HG03460 (cell line): ENCODE data around the gene CHMP1B.
"Not testable (repeated sequence)": the region's sequence is repeated elsewhere in the genome, so short reads cannot be mapped to it uniquely, and the experiment has no call there.

ENCODE experiments used
- ATAC-seq: cut with Tn5 transposase; IDR thresholded peaks from one replicate; pipeline ENCODE4 v1.9.1; 2021; ENCODE audit not compliant: unreplicated experiment

The CHMP1B gene

GRCh38 chr18:11866764-11867163 is 15.6 kb downstream of the CHMP1B start:
- ATAC-seq = no peak

- ATAC-seq = no peak
These were observed 17.0 kb downstream of the CHMP1B start for GRCh38 chr18:11868230-11868629.

DNA sequence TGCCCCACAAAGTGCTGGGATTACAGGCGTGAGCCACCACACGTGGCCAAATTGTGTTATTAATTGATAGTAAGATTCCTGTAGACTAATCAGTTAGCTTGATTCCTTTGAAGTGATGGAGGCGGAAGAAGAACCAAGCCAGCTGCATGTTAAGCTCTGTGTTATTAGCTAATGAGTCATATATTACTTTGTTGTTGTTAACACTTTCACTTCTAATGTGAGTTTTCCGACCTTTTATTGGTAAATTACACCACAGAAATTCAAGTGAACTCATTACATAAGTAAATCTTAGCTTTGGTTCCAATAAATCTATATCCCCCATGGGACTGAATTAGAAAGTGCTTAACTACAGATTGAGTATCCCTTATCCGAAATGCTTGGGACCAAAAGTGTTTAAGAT is 20.3 kb downstream of the CHMP1B start:
- no peak for ATAC-seq

DNA sequence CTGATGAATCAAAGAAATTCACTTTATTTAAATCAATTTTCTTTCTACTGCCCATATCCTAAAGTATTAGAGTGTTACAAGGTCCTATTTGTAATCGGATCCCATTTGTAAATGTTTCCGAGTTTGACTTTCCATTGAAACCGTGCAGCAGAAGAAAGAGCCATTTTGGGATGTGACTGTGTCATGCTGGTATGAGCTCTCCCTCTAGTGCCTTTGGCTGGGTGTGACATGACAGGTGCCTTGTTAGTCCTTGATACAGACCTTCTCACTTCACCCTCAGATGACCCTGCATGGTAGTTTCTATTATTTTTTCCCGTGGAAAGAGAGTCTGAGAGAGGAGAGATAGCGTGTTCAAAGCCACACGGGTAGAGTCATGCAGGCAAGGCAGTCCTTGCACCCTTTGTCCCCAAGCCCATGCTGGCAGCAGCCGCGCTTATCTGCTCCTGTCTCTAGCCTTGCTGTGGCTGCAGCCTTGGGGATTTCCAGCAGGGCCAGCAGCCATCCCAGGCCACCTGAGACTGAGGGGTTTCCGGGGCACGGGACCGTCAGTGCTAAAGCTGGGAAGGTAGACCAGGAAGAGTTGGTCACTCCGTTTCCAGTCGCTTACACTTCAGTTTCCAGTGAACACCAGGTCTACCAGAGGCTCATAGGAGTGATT is 21.4 kb downstream of the CHMP1B start:
- no peak for ATAC-seq

GRCh38 chr18:11873670-11874340 is 22.6 kb downstream of the CHMP1B start:
- no peak for ATAC-seq

- no peak for ATAC-seq
These were observed 23.5 kb downstream of the CHMP1B start for GRCh38 chr18:11874676-11875075.

GRCh38 chr18:11877497-11878135 is 26.4 kb downstream of the CHMP1B start:
- ATAC-seq = no peak

DNA sequence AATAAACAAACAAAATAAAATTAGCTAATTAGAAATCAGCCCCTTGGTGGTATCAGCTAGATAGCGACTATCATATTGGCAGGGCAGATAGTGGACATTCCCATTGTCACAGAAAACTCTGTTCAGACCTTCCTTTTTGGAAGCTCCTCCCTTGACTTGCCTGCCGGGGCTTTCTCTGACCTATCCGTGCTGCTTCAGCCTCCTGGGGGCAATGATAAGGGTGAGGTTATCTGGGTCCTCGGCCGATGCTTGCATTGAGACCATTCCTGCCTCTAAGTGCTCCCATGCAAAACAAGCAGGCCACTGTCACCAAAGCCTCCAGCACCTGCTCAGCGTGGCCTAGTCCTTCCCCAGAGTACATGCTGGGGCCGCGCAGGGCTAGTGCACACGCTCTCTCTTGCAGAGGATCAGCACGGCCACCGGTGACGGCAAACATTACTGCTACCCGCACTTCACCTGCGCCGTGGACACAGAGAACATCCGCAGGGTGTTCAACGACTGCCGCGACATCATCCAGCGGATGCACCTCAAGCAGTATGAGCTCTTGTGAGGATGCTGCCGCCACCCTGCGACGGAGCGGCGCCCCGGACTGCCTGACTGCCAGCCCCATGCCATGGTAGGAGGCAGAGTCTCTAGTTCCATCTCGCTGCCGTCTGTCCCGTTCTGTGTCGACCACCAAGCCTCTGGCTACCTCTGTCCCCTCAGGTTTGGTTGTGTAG is 29.5 kb downstream of the CHMP1B start:
- no peak for ATAC-seq

DNA sequence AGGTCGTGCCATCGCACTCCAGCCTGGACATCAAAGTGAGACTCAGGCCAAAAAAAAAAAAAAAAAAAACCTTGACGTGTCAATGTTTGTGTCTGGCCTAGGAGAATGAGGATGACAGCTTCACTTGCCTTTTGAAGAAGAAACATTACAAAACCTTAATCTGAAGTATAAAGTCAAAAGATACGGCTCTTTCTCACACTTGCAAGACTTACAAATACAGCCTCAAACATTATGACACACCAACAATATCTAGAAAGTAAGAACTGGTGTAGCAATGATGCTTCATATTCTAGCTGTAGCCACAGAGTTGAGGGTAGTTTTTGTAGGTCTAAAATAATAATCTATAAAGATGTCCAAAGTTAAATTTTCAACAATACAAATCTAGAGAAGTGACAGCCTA is 31.4 kb downstream of the CHMP1B start:
- no peak for ATAC-seq

DNA sequence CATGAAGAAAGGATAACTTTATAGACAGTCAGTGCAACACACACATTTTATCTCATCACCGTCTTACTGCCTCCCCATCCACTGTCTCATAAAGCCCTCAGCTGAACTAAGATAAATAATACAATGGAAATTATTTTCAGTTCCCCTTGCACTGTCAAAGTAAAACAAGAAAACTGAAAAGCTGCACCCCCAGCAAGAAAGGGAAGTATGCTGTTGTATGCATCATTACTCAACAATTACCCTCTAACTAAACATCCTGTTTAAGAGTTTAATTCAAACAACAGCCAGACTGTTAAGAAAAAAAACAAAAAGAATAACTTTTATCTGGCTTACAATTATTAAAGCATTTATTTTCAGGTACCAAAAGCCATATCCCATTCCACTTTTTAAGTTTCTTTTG is 31.9 kb downstream of the CHMP1B start:
- peak; percentile 82 for ATAC-seq

GRCh38 chr18:11884396-11885030 is 33.3 kb downstream of the CHMP1B start:
- ATAC-seq = no peak

DNA sequence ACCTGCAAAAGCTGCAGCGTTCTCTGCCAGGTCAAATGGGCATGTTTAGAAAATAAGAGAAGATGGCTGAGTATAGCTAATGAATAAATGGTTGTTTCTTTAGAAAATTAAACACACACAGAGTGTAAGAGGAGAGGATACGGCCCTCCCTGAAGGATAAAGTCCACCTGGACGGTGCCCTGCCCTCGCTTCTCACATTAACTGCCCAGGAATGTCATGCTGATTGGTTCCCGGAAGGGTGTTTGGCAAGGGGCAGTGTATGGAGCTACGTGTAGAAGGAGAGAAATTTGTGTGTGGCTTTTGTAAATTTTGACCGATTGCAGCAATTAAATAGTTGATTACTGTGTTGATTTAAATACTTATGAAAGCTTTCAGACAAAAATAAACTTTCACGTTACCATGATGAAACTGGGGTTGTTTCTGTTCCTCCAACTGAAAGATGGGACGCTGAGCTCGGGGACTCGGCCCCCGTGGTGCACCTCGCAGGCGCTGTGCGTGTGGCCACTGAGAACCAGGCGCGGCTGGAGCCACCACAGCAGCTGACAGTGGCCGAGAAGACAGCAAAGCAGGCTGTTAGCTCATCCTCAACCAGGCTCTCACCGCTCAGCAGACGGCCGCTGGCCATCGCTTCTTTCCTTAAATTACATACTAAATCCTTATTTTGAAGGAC is 34.2 kb downstream of the CHMP1B start:
- no peak for ATAC-seq

GRCh38 chr18:11886577-11887110 is 35.4 kb downstream of the CHMP1B start:
- ATAC-seq = no peak

GRCh38 chr18:11887328-11888128 is 36.3 kb downstream of the CHMP1B start:
- no peak for ATAC-seq

- ATAC-seq = no peak
These were observed 37.5 kb downstream of the CHMP1B start for GRCh38 chr18:11888726-11889125.

GRCh38 chr18:11889284-11889683 is 38.1 kb downstream of the CHMP1B start:
- ATAC-seq = no peak

GRCh38 chr18:11891737-11892136 is 40.5 kb downstream of the CHMP1B start:
- ATAC-seq = no peak

DNA sequence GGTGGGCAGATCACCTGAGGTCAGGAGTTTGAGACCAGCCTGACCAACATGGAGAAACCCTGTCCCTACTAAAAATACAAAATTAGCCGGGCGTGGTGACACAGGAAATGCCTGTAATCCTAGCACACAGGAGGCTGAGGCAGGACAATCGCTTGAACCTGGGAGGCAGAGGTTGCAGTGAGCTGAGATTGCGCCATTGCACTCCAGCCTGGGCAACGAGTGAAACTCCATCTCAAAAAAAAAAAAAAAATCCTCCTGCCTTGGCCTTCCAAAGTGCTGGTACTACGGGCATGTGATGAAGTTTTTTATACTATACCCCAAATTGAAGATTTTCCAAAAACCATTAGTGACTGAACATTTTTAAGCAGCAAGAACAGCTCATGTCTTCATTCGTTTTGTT is 41.2 kb downstream of the CHMP1B start:
- not testable (repeated sequence) for ATAC-seq

- ATAC-seq = no peak
These were observed 46.6 kb downstream of the CHMP1B start for GRCh38 chr18:11897781-11898180.

GRCh38 chr18:11899063-11899462 is 47.9 kb downstream of the CHMP1B start:
- no peak for ATAC-seq
